NCI-H748 treated with DMSO at 0.1 percent for 48 hours (cell line): ENCODE data around the gene FOXP1.
"Not testable (repeated sequence)": the region's sequence is repeated elsewhere in the genome, so short reads cannot be mapped to it uniquely, and the experiment has no call there.

Source experiments
- DNase-seq: peaks from one replicate; lab custom pipeline; 2025; lab: John Stamatoyannopoulos, UW

FOXP1 gene

GRCh38 chr3:71328926-71329325, 254.6 kb downstream of the FOXP1 start:
- DNase-seq = no peak

GRCh38 chr3:71327936-71328335, 255.6 kb downstream of the FOXP1 start:
- no peak for DNase-seq

GRCh38 chr3:71325715-71326114, 257.8 kb downstream of the FOXP1 start:
- DNase-seq = no peak

- DNase-seq = not testable (repeated sequence)
Measured at GRCh38 chr3:71324224-71324623, 259.3 kb downstream of the FOXP1 start.

- DNase-seq = no peak
Measured at GRCh38 chr3:71323558-71323957, 260.0 kb downstream of the FOXP1 start.

GRCh38 chr3:71322154-71322553, 261.4 kb downstream of the FOXP1 start:
- no peak for DNase-seq

- no peak for DNase-seq
Measured at GRCh38 chr3:71319771-71320170, 263.8 kb downstream of the FOXP1 start.

- DNase-seq = no peak
Measured at GRCh38 chr3:71318458-71318827, 265.1 kb downstream of the FOXP1 start.

- DNase-seq = no peak
Measured at GRCh38 chr3:71317749-71318457, 265.6 kb downstream of the FOXP1 start.

- DNase-seq = no peak
Measured at GRCh38 chr3:71317140-71317539, 266.4 kb downstream of the FOXP1 start.

- no peak for DNase-seq
Measured at GRCh38 chr3:71316066-71316777, 267.3 kb downstream of the FOXP1 start.

- no peak for DNase-seq
Measured at GRCh38 chr3:71315431-71315830, 268.1 kb downstream of the FOXP1 start.

- DNase-seq = no peak
Measured at GRCh38 chr3:71313844-71314243, 269.7 kb downstream of the FOXP1 start.

- DNase-seq = no peak
Measured at GRCh38 chr3:71312461-71312860, 271.1 kb downstream of the FOXP1 start.

- no peak for DNase-seq
Measured at GRCh38 chr3:71311661-71312046, 271.9 kb downstream of the FOXP1 start.

GRCh38 chr3:71310980-71311660, 272.4 kb downstream of the FOXP1 start:
- DNase-seq = no peak

- no peak for DNase-seq
Measured at GRCh38 chr3:71310359-71310979, 273.1 kb downstream of the FOXP1 start.

- no peak for DNase-seq
Measured at GRCh38 chr3:71309886-71310285, 273.6 kb downstream of the FOXP1 start.

GRCh38 chr3:71309342-71309741, 274.2 kb downstream of the FOXP1 start:
- no peak for DNase-seq

- DNase-seq = no peak
Measured at GRCh38 chr3:71308836-71309235, 274.7 kb downstream of the FOXP1 start.

GRCh38 chr3:71307991-71308697, 275.4 kb downstream of the FOXP1 start:
- peak; percentile 16 for DNase-seq
